ENCODE data around the gene RIIAD1. TPM values are rescaled to one million over a fixed set of nuclear protein-coding genes. Genes with fewer than 3 reads are reported as not detected.

Gene RIIAD1
- total and polyA plus RNA-seq, 12 donors = 0.44 to 31.3 (median 5.3) TPM; not detected in 4

DNA sequence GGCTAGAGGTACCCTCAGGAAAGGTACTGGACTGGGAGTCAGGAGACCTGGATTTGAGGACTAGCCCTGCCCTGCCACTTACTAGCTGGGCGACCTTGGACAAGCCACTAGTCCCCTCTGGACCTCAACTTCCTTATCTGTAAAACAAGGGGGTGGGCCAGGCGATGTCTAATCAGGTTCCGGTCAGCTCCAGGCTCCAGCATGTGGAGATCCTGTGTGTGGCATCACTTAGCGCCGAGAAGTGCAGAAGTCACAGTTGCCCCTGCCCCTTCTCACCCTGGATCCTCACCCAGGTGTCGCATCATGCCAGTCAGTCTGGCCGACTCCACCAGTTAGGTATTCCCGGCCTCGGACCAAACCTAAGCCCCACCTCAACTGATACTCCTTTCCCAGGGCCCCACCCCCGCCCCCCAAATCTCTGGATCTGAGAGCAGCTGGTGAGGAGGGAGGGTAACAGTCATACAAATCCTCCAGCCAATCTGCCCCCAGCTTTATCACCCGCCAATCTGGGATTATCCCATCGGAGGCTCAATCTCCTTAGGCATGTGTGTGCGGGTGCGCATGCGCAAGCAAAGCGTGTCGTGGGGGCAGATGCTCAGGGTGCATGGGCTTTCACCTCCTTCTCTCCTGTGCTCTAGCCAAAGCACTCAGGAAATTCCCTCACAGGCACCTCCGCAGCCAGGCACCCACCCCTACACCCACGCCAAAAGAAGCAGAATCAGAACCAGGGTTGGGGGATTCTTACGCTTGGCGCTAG, 10.1 kb upstream of the RIIAD1 start:
- intact Hi-C loops (cut with DNase I) = no loop called here

DNA sequence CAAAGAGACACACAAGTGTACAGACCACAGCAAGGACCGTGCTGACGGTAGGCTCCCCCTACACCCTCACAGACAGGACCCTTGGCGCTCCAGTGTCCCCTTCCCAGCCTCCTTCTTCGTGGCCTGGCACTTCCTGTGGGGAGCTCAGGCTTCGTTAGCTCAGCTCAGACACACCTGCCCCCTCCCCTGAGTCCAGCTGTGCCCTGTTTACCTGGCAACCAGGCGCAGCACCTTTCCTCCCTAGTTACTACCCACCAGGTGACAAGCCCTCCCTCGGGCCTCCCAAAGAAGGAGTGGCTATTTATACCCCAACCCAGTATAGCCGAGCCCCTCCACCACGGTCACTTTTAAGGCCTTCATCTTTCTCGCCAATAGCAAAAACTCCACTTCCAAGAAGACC, 9.4 kb upstream of the RIIAD1 start:
- Histone ChIP-seq H3K4me1 (replicated peaks in 1 of 2) (no peaks in the 10 kb centered on the region), H3K36me3 (replicated peaks in 1 of 2) (no peaks in the 10 kb centered on the region), H3K4me3 (no peak overlapping the region), H3K27me3 (no peaks in the 10 kb centered on the region), H3K27ac (no peak overlapping the region), H3K9me3 (replicated peaks in 1 of 3) (no peaks in the 10 kb centered on the region)
- 63 to 76% (median 72%) methylated on average over 6 to 10 of the region's 10 CpGs for WGBS, 4 donors
- no peak for TF ChIP-seq POLR2A (IDR thresholded peaks at IDR 0.05)
- TF ChIP-seq, protein P1, sequence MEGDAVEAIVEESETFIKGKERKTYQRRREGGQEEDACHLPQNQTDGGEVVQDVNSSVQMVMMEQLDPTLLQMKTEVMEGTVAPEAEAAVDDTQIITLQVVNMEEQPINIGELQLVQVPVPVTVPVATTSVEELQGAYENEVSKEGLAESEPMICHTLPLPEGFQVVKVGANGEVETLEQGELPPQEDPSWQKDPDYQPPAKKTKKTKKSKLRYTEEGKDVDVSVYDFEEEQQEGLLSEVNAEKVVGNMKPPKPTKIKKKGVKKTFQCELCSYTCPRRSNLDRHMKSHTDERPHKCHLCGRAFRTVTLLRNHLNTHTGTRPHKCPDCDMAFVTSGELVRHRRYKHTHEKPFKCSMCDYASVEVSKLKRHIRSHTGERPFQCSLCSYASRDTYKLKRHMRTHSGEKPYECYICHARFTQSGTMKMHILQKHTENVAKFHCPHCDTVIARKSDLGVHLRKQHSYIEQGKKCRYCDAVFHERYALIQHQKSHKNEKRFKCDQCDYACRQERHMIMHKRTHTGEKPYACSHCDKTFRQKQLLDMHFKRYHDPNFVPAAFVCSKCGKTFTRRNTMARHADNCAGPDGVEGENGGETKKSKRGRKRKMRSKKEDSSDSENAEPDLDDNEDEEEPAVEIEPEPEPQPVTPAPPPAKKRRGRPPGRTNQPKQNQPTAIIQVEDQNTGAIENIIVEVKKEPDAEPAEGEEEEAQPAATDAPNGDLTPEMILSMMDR (IDR thresholded peaks at IDR 0.05) = no peak
- no peak for DNase-seq
- intact Hi-C loops (cut with DNase I) = no loop called here

More for the DNA sequence above, 10.1 kb upstream of the RIIAD1 start:
- no peaks in the 10 kb centered on the region for H3K27me3 ChIP-seq
- TF ChIP-seq, protein P1 (IDR thresholded peaks at IDR 0.05) = no peak
- TF ChIP-seq POLR2A (IDR thresholded peaks at IDR 0.05) = no peak
- no peaks in the 10 kb centered on the region for H3K36me3 ChIP-seq (replicated peaks in 1 of 2)
- H3K4me1 ChIP-seq (replicated peaks in 1 of 2) = no peaks in the 10 kb centered on the region
- no peak for DNase-seq
- no peaks in the 10 kb centered on the region for H3K9me3 ChIP-seq (replicated peaks in 1 of 3)
- H3K4me3 ChIP-seq = no peak overlapping the region
- 80 to 85% (median 83%) methylated on average over 17 to 21 of the region's 21 CpGs for WGBS, 4 donors
- H3K27ac ChIP-seq = no peak overlapping the region

DNA sequence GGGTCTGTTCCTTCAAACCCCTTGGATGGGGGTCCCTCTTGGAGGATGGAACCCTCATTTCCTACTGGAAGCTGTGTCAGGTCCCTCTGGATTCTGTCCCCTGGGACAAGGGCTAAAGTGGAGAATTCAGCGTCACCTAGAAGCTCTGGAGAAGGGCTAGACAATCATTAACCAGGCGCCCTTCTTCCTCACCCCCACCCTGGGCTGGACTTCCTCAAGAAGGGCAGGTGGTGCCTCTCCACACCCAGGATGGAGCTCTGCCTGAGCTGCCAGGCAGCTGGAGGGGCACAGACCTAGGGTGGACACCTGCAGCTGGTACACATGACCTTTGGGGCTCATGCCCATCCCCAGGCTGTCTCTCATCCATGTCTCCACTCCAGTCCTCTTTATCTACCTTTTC, 8.3 kb upstream of the RIIAD1 start:
- no peak for DNase-seq
- TF ChIP-seq POLR2A (IDR thresholded peaks at IDR 0.05) = no peak
- TF ChIP-seq, protein P1 (IDR thresholded peaks at IDR 0.05) = no peak
- Histone ChIP-seq H3K27ac (no peak overlapping the region), H3K4me1 (replicated peaks in 1 of 2) (no peaks in the 10 kb centered on the region), H3K4me3 (no peak overlapping the region), H3K27me3 (no peaks in the 10 kb centered on the region), H3K9me3 (replicated peaks in 1 of 3) (no peaks in the 10 kb centered on the region), H3K36me3 (replicated peaks in 1 of 2) (no peaks in the 10 kb centered on the region)
- WGBS, 4 donors = 73 to 83% (median 82%) methylated on average over 1 to 2 of the region's 2 CpGs
- intact Hi-C loops (cut with DNase I) = no loop called here

DNA sequence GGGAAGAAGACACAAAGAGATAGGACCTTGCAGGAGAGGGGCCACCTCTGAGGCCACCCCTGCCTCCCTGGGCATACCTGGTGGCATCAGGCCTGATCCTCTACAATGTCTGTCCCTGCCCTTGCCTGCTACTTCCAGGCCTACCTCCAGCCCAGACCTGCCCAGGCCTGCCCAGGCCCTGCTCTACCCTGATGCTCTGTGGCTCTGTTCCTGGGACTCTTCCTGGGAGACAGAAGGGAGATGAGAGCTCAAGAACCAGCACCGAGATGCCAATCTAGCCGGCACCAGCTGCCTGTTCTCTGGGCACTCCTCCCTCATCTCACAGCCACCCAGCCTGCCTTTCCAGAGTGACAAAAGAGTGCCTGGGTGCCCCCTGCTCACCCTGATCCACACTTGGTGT, 7.4 kb upstream of the RIIAD1 start:
- Histone ChIP-seq H3K27me3 (no peaks in the 10 kb centered on the region), H3K4me1 (replicated peaks in 1 of 2) (no peaks in the 10 kb centered on the region)
- WGBS, 4 donors = 86 to 92% (median 90%) methylated on average over 2 of the region's 2 CpGs; no CpG with 5 or more reads in 1 of the 4 donors

More for the DNA sequence above, 7.4 kb upstream of the RIIAD1 start:
- no peak overlapping the region for H3K27ac ChIP-seq
- intact Hi-C loops (cut with DNase I) = no loop called here
- no peak for DNase-seq
- TF ChIP-seq, protein P1 (IDR thresholded peaks at IDR 0.05) = no peak
- TF ChIP-seq POLR2A (IDR thresholded peaks at IDR 0.05) = no peak
- no peaks in the 10 kb centered on the region for H3K36me3 ChIP-seq (replicated peaks in 1 of 2)
- no peak overlapping the region for H3K4me3 ChIP-seq
- no peaks in the 10 kb centered on the region for H3K9me3 ChIP-seq (replicated peaks in 1 of 3)

Data from adrenal gland (tissue), 12 donors.